G401 (cell line): ENCODE data around the gene PAX6. TPM values are rescaled to one million over a fixed set of nuclear protein-coding genes. Genes with fewer than 3 reads are reported as not detected.

ENCODE experiments used
- DNase-seq: peaks from one replicate; pipeline ENCODE4 v3.0.0-alpha.2; 2015; ENCODE audit warnings: low spot score
- in situ Hi-C: cut with HindIII; loops from 2 replicates; pipeline ENCODE4 v1.10.0; 2016; ENCODE audit warnings: low sequenced_read_pairs, mixed read lengths
- total RNA-seq: library from RNA; depleted of rRNA; stranded (reverse); fragments of >200 nt; shearing (Covaris generic); gene quantifications from 2 replicates; pipeline ENCODE4 v1.2.3, GENCODE V29; 2014

PAX6 gene
- total RNA-seq, 1 experiment from 2014 or later, result 2.7 TPM

GRCh38 chr11:31801298-31801702 is 9.8 kb downstream of the PAX6 start:
- DNase-seq, result peak; percentile 46
- in situ Hi-C loops, result no loop called here

- in situ Hi-C loops, result no loop called here
Measured at GRCh38 chr11:31800398-31801265, 10.5 kb downstream of the PAX6 start.

GRCh38 chr11:31799435-31800397 is 11.4 kb downstream of the PAX6 start:
- in situ Hi-C loops, result no loop called here
- DNase-seq, result peak; percentile 40

More at GRCh38 chr11:31800398-31801265, 10.5 kb downstream of the PAX6 start:
- peak; percentile 87 for DNase-seq

GRCh38 chr11:31798554-31799434 is 12.3 kb downstream of the PAX6 start:
- DNase-seq, result peak; percentile 71

GRCh38 chr11:31798057-31798553 is 13.0 kb downstream of the PAX6 start:
- peak; percentile 40 for DNase-seq
- in situ Hi-C loops, result no loop called here

More at GRCh38 chr11:31798554-31799434, 12.3 kb downstream of the PAX6 start:
- in situ Hi-C loops, result no loop called here

GRCh38 chr11:31797190-31798056 is 13.7 kb downstream of the PAX6 start:
- peak; percentile 59 for DNase-seq
- in situ Hi-C loops, result no loop called here

- in situ Hi-C loops, result no loop called here
- DNase-seq, result peak; percentile 33
Measured at GRCh38 chr11:31796499-31797189, 14.5 kb downstream of the PAX6 start.

- DNase-seq, result peak; percentile 45
- in situ Hi-C loops, result no loop called here
Measured at GRCh38 chr11:31795706-31796498, 15.2 kb downstream of the PAX6 start.

GRCh38 chr11:31794548-31794947 is 16.6 kb downstream of the PAX6 start:
- in situ Hi-C loops, result no loop called here
- peak; percentile 57 for DNase-seq

GRCh38 chr11:31793264-31793663 is 17.9 kb downstream of the PAX6 start:
- DNase-seq, result peak; percentile 27
- in situ Hi-C loops, result no loop called here

GRCh38 chr11:31792456-31792855 is 18.7 kb downstream of the PAX6 start:
- in situ Hi-C loops, result no loop called here
- peak; percentile 43 for DNase-seq

GRCh38 chr11:31792036-31792435 is 19.1 kb downstream of the PAX6 start:
- in situ Hi-C loops, result no loop called here
- DNase-seq, result peak; percentile 60

GRCh38 chr11:31790649-31791048 is 20.5 kb downstream of the PAX6 start:
- DNase-seq, result peak; percentile 19
- in situ Hi-C loops, result no loop called here

- DNase-seq, result peak; percentile 44
- in situ Hi-C loops, result no loop called here
Measured at GRCh38 chr11:31788085-31788484, 23.0 kb downstream of the PAX6 start.

GRCh38 chr11:31786996-31787685 is 24.0 kb downstream of the PAX6 start:
- peak; percentile 65 for DNase-seq

GRCh38 chr11:31784611-31785010 is 26.5 kb downstream of the PAX6 start:
- in situ Hi-C loops, result no loop called here
- no peak for DNase-seq

More at GRCh38 chr11:31786996-31787685, 24.0 kb downstream of the PAX6 start:
- in situ Hi-C loops, result no loop called here
